H1 (cell line): Measurements from ENCODE around the gene KDM2A. TPM values are rescaled to one million over a fixed set of nuclear protein-coding genes. Genes with fewer than 3 reads are reported as not detected.

Experiments
- CTCF ChIA-PET: fragments of 300-600 bp; sonication (Branson Sonifier 250); formaldehyde crosslinking; loops from one replicate; lab custom pipeline; 2021; ENCODE audit not compliant: partially characterized antibody; lab: Charles Lee
- POLR2A ChIA-PET: fragments of 300-600 bp; sonication (Branson Sonifier 250); formaldehyde crosslinking; loops from one replicate; lab custom pipeline; 2021; ENCODE audit warnings: inconsistent platforms; ENCODE audit not compliant: partially characterized antibody; lab: Charles Lee
- DNase-seq, 2 experiments: peaks; one replicate each; pipeline versions ENCODE4 v3.0.0 to v3.0.0-alpha.2; 2010 to 2022; ENCODE audit warnings: low spot score in 2 of 2, low read depth in 1 of 2, mixed read lengths in 1 of 2
- FAIRE-seq: peaks from 2 replicates; lab custom pipeline; 2011; peaks lifted over from hg19 to GRCh38; lab: Jason Lieb, UNC
- H2AFZ ChIP-seq: 2 replicates; pipeline ENCODE4 v1.8.1; 2012; ENCODE audit warnings: low read length, inconsistent platforms
- H2AK5ac ChIP-seq: 2 replicates; pipeline ENCODE4 v1.6.1; 2013; ENCODE audit warnings: low read depth, low read length
- H2BK120ac ChIP-seq: replicated peaks from 2 replicates; pipeline ENCODE3; 2013; ENCODE audit warnings: low read depth, low read length, inconsistent platforms
- H2BK12ac ChIP-seq: 2 replicates; pipeline ENCODE4 v1.6.1; 2013; ENCODE audit warnings: low read depth, low read length
- H2BK15ac ChIP-seq: 2 replicates; pipeline ENCODE4 v1.6.1; 2013; ENCODE audit warnings: low read length
- H2BK20ac ChIP-seq: 2 replicates; pipeline ENCODE4 v1.6.1; 2013; ENCODE audit warnings: low read length
- H2BK5ac ChIP-seq: 2 replicates; pipeline ENCODE4 v1.6.1; 2013; ENCODE audit warnings: low read depth, low read length
- H3K14ac ChIP-seq: 2 replicates; pipeline ENCODE4 v1.6.1; 2013; ENCODE audit warnings: inconsistent platforms; ENCODE audit not compliant: insufficient read length
- H3K18ac ChIP-seq: 2 replicates; pipeline ENCODE4 v1.6.1; 2013; ENCODE audit warnings: low read length; ENCODE audit errors: extremely low read depth
- H3K23ac ChIP-seq: 2 replicates; pipeline ENCODE4 v1.6.1; 2013; ENCODE audit warnings: inconsistent platforms; ENCODE audit not compliant: insufficient read length
- H3K23me2 ChIP-seq: 2 replicates; pipeline ENCODE4 v1.6.1; 2013; ENCODE audit warnings: low read depth, low read length
- H3K27ac ChIP-seq: 2 replicates; pipeline ENCODE4 v1.6.1; 2011; ENCODE audit warnings: low read depth, low read length, inconsistent platforms
- H3K27me3 ChIP-seq, 4 experiments: replicated peaks in 1 of 4; 1 replicate in 1 of 4; 2 replicates in 3 of 4; pipeline versions ENCODE4 v1.6.1 to v1.8.1; 2011 to 2013; ENCODE audit warnings: low read length in 3 of 4, mild to moderate bottlenecking in 3 of 4, inconsistent platforms in 2 of 4, mixed read lengths in 2 of 4, moderate library complexity in 1 of 4; ENCODE audit not compliant: control insufficient read depth in 3 of 4, insufficient read depth in 3 of 4; ENCODE audit errors: extremely low read depth in 1 of 4
- H3K36me3 ChIP-seq, 4 experiments: 2 replicates each; pipeline versions ENCODE4 v1.6.1 to v1.8.1; 2011 to 2013; ENCODE audit warnings: mild to moderate bottlenecking in 4 of 4, low read length in 3 of 4, moderate library complexity in 2 of 4, control low read depth in 1 of 4, inconsistent platforms in 1 of 4; ENCODE audit not compliant: insufficient read depth in 4 of 4, control insufficient read depth in 2 of 4
- H3K4ac ChIP-seq: replicated peaks from 2 replicates; pipeline ENCODE3; 2013; ENCODE audit warnings: low read length, low read depth, mixed read lengths, inconsistent platforms; ENCODE audit not compliant: insufficient read length
- H3K4me1 ChIP-seq, 4 experiments: replicated peaks in 1 of 4; 1 replicate in 1 of 4; 2 replicates in 3 of 4; pipeline versions ENCODE4 v1.6.1 to v1.8.1; 2011 to 2013; ENCODE audit warnings: low read length in 3 of 4, inconsistent platforms in 2 of 4, mixed read lengths in 1 of 4; ENCODE audit not compliant: insufficient read depth in 4 of 4, control insufficient read depth in 3 of 4
- H3K4me2 ChIP-seq, 2 experiments: 2 replicates each; pipeline versions ENCODE4 v1.6.1 to v1.8.1; 2011 to 2013; ENCODE audit warnings: low read depth in 2 of 2, low read length in 2 of 2, control low read depth in 1 of 2, inconsistent platforms in 1 of 2, mild to moderate bottlenecking in 1 of 2; ENCODE audit not compliant: insufficient read depth in 1 of 2
- H3K4me3 ChIP-seq, 4 experiments: fragments of 200-600, 300-600 bp in 1 of 4; sonication (generic), shearing (Covaris generic), sonication (Bioruptor Twin) in 1 of 4; 2 replicates each; pipeline versions ENCODE4 v1.5.1 to v1.8.1; 2011 to 2016; ENCODE audit warnings: low read length in 4 of 4, low read depth in 3 of 4, control low read depth in 2 of 4, inconsistent platforms in 2 of 4, mild to moderate bottlenecking in 2 of 4, mixed read lengths in 1 of 4, moderate library complexity in 1 of 4; ENCODE audit not compliant: insufficient read depth in 2 of 4; ENCODE audit errors: extremely low read depth in 1 of 4
- H3K56ac ChIP-seq: replicated peaks from 2 replicates; pipeline ENCODE3; 2013; ENCODE audit warnings: low read depth, mild to moderate bottlenecking, mixed read lengths, low read length, inconsistent platforms; ENCODE audit not compliant: insufficient read length
- H3K79me1 ChIP-seq: 2 replicates; pipeline ENCODE4 v1.6.1; 2013; ENCODE audit warnings: low read depth, low read length, control low read depth
- H3K79me2 ChIP-seq, 2 experiments: 2 replicates each; pipeline versions ENCODE4 v1.6.1 to v1.8.1; 2012 to 2013; ENCODE audit warnings: low read length in 2 of 2, mild to moderate bottlenecking in 2 of 2, inconsistent platforms in 1 of 2; ENCODE audit not compliant: insufficient read depth in 2 of 2, control insufficient read depth in 1 of 2
- H3K9ac ChIP-seq, 4 experiments: replicated peaks in 1 of 4; 1 replicate in 1 of 4; 2 replicates in 3 of 4; pipeline versions ENCODE4 v1.6.1 to v1.8.1; 2011 to 2013; ENCODE audit warnings: low read depth in 3 of 4, low read length in 3 of 4, control low read depth in 2 of 4, mild to moderate bottlenecking in 2 of 4, moderate library complexity in 2 of 4, inconsistent platforms in 1 of 4; ENCODE audit errors: extremely low read depth in 1 of 4
- H3K9me3 ChIP-seq, 2 experiments: 2 replicates each; pipeline versions ENCODE4 v1.6.1 to v1.8.1; 2012 to 2013; ENCODE audit warnings: mild to moderate bottlenecking in 2 of 2, moderate library complexity in 2 of 2, control low read depth in 1 of 2, inconsistent platforms in 1 of 2, low read depth in 1 of 2, low read length in 1 of 2, mixed read lengths in 1 of 2; ENCODE audit not compliant: insufficient read depth in 2 of 2
- H4K20me1 ChIP-seq, 2 experiments: replicated peaks in 1 of 2; 2 replicates each; pipeline versions ENCODE3 to v1.8.1; 2011 to 2013; ENCODE audit warnings: inconsistent platforms in 2 of 2, low read length in 2 of 2, mild to moderate bottlenecking in 1 of 2; ENCODE audit not compliant: insufficient read depth in 2 of 2, control insufficient read depth in 1 of 2
- H4K5ac ChIP-seq: 2 replicates; pipeline ENCODE4 v1.6.1; 2013; ENCODE audit warnings: low read length, low read depth, mixed read lengths, inconsistent platforms; ENCODE audit not compliant: insufficient read length
- H4K8ac ChIP-seq: 2 replicates; pipeline ENCODE4 v1.8.0; 2013; ENCODE audit warnings: mild to moderate bottlenecking, moderate library complexity, low read length, inconsistent platforms; ENCODE audit not compliant: insufficient read depth; ENCODE audit errors: extremely low read depth
- H4K91ac ChIP-seq: replicated peaks from 2 replicates; pipeline ENCODE3; 2013; ENCODE audit warnings: low read length, mixed read lengths, inconsistent platforms; ENCODE audit not compliant: insufficient read length
- ASH2L ChIP-seq: fragments of 200-600, 300-600 bp; sonication (generic); IDR thresholded peaks from one replicate; pipeline ENCODE4 v1.7.1; 2017; ENCODE audit warnings: low read length
- BACH1 ChIP-seq: IDR thresholded peaks from 2 replicates; pipeline ENCODE4 v1.6.1; 2012; ENCODE audit warnings: low read length, improper control_type of control experiment
- GABPA ChIP-seq: IDR thresholded peaks from 2 replicates; pipeline ENCODE4 v1.6.1; 2011; ENCODE audit warnings: mild to moderate bottlenecking, low read length, moderate library complexity, borderline replicate concordance; ENCODE audit not compliant: insufficient read depth
- JUN ChIP-seq: IDR thresholded peaks from 2 replicates; pipeline ENCODE4 v1.6.1; 2011; ENCODE audit warnings: low read depth, mild to moderate bottlenecking, improper control_type of control experiment, low read length
- TAF1 ChIP-seq: IDR thresholded peaks from 2 replicates; pipeline ENCODE4 v1.6.1; 2011; ENCODE audit warnings: mild to moderate bottlenecking, low read depth, low read length
- ZNF274 ChIP-seq: IDR thresholded peaks from 2 replicates; pipeline ENCODE4 v1.7.0; 2012; ENCODE audit warnings: low read length, borderline replicate concordance; ENCODE audit errors: extremely low read depth
- WGBS, 2 experiments: shearing (Covaris generic) in 1 of 2; methylation state at CpG; one replicate each; pipeline versions ENCODE4 v1.1.6 to v1.1.7; 2013 to 2015; ENCODE audit warnings: low lambda C conversion rate in 2 of 2, mixed read lengths in 2 of 2, inconsistent platforms in 1 of 2, low coverage in 1 of 2, missing lambda C conversion rate in 1 of 2; ENCODE audit not compliant: insufficient replicate concordance in 2 of 2, insufficient coverage in 1 of 2, insufficient read length in 1 of 2; ENCODE audit errors: extremely low coverage in 1 of 2, missing lambda C conversion rate in 1 of 2; 5-methylcytosine and 5-hydroxymethylcytosine counted together
- polyA plus RNA-seq, 7 experiments: library from polyadenylated mRNA; depleted of rRNA in 3 of 7; stranded (reverse) in 5 of 7; unstranded in 2 of 7; fragments of >200 nt in 5 of 7; fragments of 200-250 nt in 2 of 7; gene quantifications; 1 replicate in 5 of 7; 2 replicates in 1 of 7; 4 replicates in 1 of 7; pipeline versions ENCODE4 v1.2.1 to v1.2.3, GENCODE V29; 2011 to 2013; ENCODE audit warnings: missing spikeins in 2 of 7, mixed read lengths in 2 of 7
- total RNA-seq: library from RNA; stranded (reverse); fragmentation: NEBNext Ultra II Directional; extraction: Animal tissue kit (Norgen Biotek cat#: 25700); gene quantifications from 2 replicates; pipeline ENCODE4 v1.2.1, GENCODE V29; 2021
- TF ChIP-seq, protein P1 (sequence below): IDR thresholded peaks from 2 replicates; pipeline ENCODE4 v1.6.1; 2012; ENCODE audit warnings: inconsistent platforms
- TF ChIP-seq, protein P2 (sequence below): IDR thresholded peaks from 2 replicates; pipeline ENCODE4 v1.6.1; 2012; ENCODE audit warnings: inconsistent platforms

The KDM2A gene
- total and polyA plus RNA-seq, 2 of the 8 experiments (the other 6 are each of a cell fraction or from before 2014, with no cell fraction given) = 55.4 to 66.2 TPM

DNA sequence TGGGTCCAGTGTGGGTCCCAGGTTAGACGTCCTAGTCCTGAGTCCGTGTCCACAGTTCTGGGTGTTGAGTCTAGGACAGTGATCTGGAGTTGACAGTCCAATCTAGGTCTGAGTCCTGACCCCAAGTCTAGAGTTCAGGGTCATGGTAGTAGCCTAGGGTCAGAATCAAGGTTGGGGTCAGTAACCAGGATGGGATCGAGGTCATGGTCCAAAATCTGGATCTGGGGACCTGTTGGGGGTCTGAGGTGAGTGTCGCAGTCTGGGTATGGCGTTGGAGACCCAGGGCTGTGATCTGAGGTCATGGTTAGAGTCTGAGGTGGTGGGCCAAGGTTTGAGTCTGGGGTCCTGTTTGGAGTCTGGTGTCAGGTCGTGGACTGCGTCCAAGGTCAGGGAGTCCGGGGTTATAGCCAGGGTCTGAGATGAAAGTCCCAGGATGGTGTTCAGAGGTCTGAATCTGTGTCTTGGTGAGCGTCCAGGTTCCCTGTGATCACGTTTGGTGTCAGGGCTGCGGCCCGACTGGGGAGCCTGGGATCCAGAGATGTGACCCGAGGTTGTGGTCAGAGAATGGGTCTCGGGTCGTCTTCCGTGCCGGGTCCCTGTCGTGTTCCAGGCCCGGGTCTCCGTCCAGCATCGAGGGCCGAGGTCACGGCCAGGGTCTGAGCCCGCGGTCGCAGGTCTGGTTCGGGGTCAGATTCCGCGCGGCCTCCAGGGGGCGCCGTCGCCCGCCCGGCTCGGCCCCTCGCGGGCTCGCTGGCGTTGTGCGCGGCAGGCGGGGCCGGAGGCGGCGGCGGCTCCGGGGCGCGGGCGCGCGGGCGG, 146.8 kb downstream of the KDM2A start:
- Histone ChIP-seq H3K23ac (no peak overlapping the region), H3K4me3 (peak overlapping the region; percentile 16 to 59 (median 31); a peak in 6 of 8 replicates), H4K5ac (no peak overlapping the region), H3K79me2 (peaks cover 0 to 35% of the 10 kb centered on the region in 2 experiments; a peak in 3 of 4 replicates), H3K14ac (no peak overlapping the region), H3K27me3 (peaks cover 0 to 3% (median 0%) of the 10 kb centered on the region in 4 experiments; a peak in 4 of 7 replicates), H2AK5ac (peak overlapping the region; percentile 10; the same call in 1 of the 2 replicates), H4K8ac (peak overlapping the region; percentile 93), H4K20me1 (peaks cover 9 to 19% of the 10 kb centered on the region in 2 experiments), H3K9ac (no peak overlapping the region; a peak in 1 of 7 replicates), H3K4me2 (peak overlapping the region in 1 of 2 experiments; percentile 28; a peak in 2 of 4 replicates), H2BK20ac (0 out of 2 replicates have a peak overlapping the region, but pooled peaks have one; percentile 21), H3K9me3 (no peaks in the 10 kb centered on the region), H3K56ac (no peak overlapping the region), H3K23me2 (peaks cover 4% of the 10 kb centered on the region), H2BK12ac (0 out of 2 replicates have a peak overlapping the region, but pooled peaks have one; percentile 71), H4K91ac (no peak overlapping the region), H2BK5ac (peak overlapping the region; percentile 52; the same call in 1 of the 2 replicates), H2BK15ac (peak overlapping the region; percentile 75; the same call in 1 of the 2 replicates), H3K79me1 (peaks cover 8% of the 10 kb centered on the region; the same call in 1 of the 2 replicates), H3K27ac (no peak overlapping the region), H3K4me1 (peaks cover 8 to 36% (median 34%) of the 10 kb centered on the region in 4 experiments), H2BK120ac (peak overlapping the region; percentile 48), H2AFZ (no peak overlapping the region), H3K36me3 (peaks cover 0 to 3% (median 0%) of the 10 kb centered on the region in 4 experiments; a peak in 2 of 8 replicates), H3K4ac (peak overlapping the region; percentile 57), H3K18ac (peak overlapping the region; percentile 13; the same call in 1 of the 2 replicates)
- 33% methylated on average over 25 of the region's 54 CpGs; no CpG with 5 or more reads in 1 of the 2 experiments for WGBS, 2 experiments
- DNase-seq = peak in 1 of 2 experiments; percentile 92
- ChIA-PET CTCF (interaction anchor here (1.0 to 13.0 kb wide), 10 partner anchors 12 to 53 kb away, joined by 3 to 186 read pairs (median 4); partner anchors contain the start of gene ANKRD13D), POLR2A (interaction anchor here (1.0 to 2.0 kb wide), 5 partner anchors 10 to 26 kb away, joined by 3 to 15 read pairs (median 4); partner anchors contain the start of gene ANKRD13D)
- FAIRE-seq = no peak
- peak; percentile 48; the same call in 1 of the 2 replicates for TF ChIP-seq TAF1
- no peak for TF ChIP-seq ZNF274
- TF ChIP-seq, protein P1, sequence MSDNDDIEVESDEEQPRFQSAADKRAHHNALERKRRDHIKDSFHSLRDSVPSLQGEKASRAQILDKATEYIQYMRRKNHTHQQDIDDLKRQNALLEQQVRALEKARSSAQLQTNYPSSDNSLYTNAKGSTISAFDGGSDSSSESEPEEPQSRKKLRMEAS = peak; percentile 52
- TF ChIP-seq, protein P2, sequence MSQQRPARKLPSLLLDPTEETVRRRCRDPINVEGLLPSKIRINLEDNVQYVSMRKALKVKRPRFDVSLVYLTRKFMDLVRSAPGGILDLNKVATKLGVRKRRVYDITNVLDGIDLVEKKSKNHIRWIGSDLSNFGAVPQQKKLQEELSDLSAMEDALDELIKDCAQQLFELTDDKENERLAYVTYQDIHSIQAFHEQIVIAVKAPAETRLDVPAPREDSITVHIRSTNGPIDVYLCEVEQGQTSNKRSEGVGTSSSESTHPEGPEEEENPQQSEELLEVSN = peak; percentile 26; the same call in 1 of the 2 replicates
- TF ChIP-seq GABPA = peak; percentile 54; the same call in 1 of the 2 replicates
- no peak for TF ChIP-seq ASH2L
- 0 out of 2 replicates have a peak, but pooled peaks have one; percentile 32 for TF ChIP-seq BACH1
- TF ChIP-seq JUN = no peak
